OCI-LY1 (cell line): ENCODE results near the gene TMEM247.

Source experiments
- EZH2 ChIP-seq: fragments of 200-600 bp; sonication (generic), shearing (Covaris generic); IDR thresholded peaks from 2 replicates; pipeline ENCODE4 v1.8.0; 2017; ENCODE audit warnings: borderline replicate concordance, mixed run types, mild to moderate bottlenecking, antibody characterized with exemption, low read length, moderate library complexity, mixed read lengths
- TF ChIP-seq, protein P1 (sequence below): fragments of 200-600 bp; sonication (generic), shearing (Covaris generic); IDR thresholded peaks from 2 replicates; pipeline ENCODE4 v1.5.1; 2017; ENCODE audit warnings: mild to moderate bottlenecking, antibody characterized with exemption, low read length, moderate library complexity, mixed read lengths

DNA sequence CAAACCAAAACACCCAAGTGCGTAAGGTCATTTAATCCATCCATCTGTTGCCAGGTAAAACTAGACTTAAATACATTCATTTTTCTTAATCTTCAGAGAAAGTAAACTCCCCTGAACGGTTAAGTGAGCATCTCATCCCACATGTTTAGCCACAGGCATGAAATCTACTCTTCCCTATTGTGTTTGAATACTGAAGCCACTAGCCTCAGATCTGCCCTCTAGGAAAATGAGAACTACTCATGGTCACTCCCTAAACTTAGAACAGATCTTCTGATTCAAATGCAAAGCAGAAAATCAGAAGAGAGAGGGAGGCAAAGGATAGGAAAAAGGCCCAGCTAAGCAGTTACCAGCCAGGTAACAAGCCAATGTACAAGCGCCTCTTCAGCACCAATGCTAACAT lies 7.1 kb downstream of the TMEM247 start:
- TF ChIP-seq, protein P1, sequence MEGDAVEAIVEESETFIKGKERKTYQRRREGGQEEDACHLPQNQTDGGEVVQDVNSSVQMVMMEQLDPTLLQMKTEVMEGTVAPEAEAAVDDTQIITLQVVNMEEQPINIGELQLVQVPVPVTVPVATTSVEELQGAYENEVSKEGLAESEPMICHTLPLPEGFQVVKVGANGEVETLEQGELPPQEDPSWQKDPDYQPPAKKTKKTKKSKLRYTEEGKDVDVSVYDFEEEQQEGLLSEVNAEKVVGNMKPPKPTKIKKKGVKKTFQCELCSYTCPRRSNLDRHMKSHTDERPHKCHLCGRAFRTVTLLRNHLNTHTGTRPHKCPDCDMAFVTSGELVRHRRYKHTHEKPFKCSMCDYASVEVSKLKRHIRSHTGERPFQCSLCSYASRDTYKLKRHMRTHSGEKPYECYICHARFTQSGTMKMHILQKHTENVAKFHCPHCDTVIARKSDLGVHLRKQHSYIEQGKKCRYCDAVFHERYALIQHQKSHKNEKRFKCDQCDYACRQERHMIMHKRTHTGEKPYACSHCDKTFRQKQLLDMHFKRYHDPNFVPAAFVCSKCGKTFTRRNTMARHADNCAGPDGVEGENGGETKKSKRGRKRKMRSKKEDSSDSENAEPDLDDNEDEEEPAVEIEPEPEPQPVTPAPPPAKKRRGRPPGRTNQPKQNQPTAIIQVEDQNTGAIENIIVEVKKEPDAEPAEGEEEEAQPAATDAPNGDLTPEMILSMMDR: no peak
- TF ChIP-seq EZH2: no peak
